HEK293 (cell line): ENCODE data around the gene SYTL1.

Source experiments
- FEZF1 ChIP-seq: fragments of 450-650 bp; formaldehyde crosslinking; IDR thresholded peaks from 2 replicates; pipeline ENCODE4 v1.5.1; 2016; ENCODE audit warnings: missing biosample characterization, missing genetic modification characterization
- HOXA7 ChIP-seq: sonication (generic); formaldehyde crosslinking; IDR thresholded peaks from 2 replicates; pipeline ENCODE4 v1.8.1; 2022; ENCODE audit warnings: missing genetic modification reagents, borderline replicate concordance
- KLF9 ChIP-seq: fragments of 450-650 bp; formaldehyde crosslinking; IDR thresholded peaks from 2 replicates; pipeline ENCODE4 v1.5.1; 2016; ENCODE audit warnings: missing biosample characterization, missing genetic modification characterization, low read depth
- OSR2 ChIP-seq: fragments of 450-650 bp; formaldehyde crosslinking; IDR thresholded peaks from 2 replicates; pipeline ENCODE4 v1.5.1; 2016; ENCODE audit warnings: missing biosample characterization, missing genetic modification characterization
- ZBTB11 ChIP-seq: fragments of 450-650 bp; formaldehyde crosslinking; conservative IDR thresholded peaks from 2 replicates; pipeline ENCODE4 v1.5.1; 2016; ENCODE audit warnings: low read depth, missing biosample characterization, missing genetic modification characterization
- ZBTB20 ChIP-seq: fragments of 450-650 bp; formaldehyde crosslinking; IDR thresholded peaks from 2 replicates; pipeline ENCODE4 v1.5.1; 2016; ENCODE audit warnings: missing biosample characterization, missing genetic modification characterization
- ZBTB21 ChIP-seq: fragments of 450-650 bp; formaldehyde crosslinking; IDR thresholded peaks from 2 replicates; pipeline ENCODE4 v1.5.1; 2017; ENCODE audit warnings: missing biosample characterization, missing genetic modification characterization
- ZBTB8A ChIP-seq: fragments of 450-650 bp; formaldehyde crosslinking; IDR thresholded peaks from 2 replicates; pipeline ENCODE4 v1.5.1; 2016; ENCODE audit warnings: missing biosample characterization, missing genetic modification characterization
- ZNF114 ChIP-seq: fragments of 450-650 bp; formaldehyde crosslinking; IDR thresholded peaks from 2 replicates; pipeline ENCODE4 v1.5.0; 2017; ENCODE audit warnings: missing biosample characterization, missing genetic modification characterization
- ZNF121 ChIP-seq: fragments of 450-650 bp; formaldehyde crosslinking; IDR thresholded peaks from 2 replicates; pipeline ENCODE4 v1.5.1; 2016; ENCODE audit warnings: missing biosample characterization, missing genetic modification characterization
- ZNF157 ChIP-seq: fragments of 450-650 bp; formaldehyde crosslinking; IDR thresholded peaks from 2 replicates; pipeline ENCODE4 v1.5.1; 2016; ENCODE audit warnings: missing biosample characterization, missing genetic modification characterization
- ZNF16 ChIP-seq: fragments of 450-650 bp; formaldehyde crosslinking; IDR thresholded peaks from 2 replicates; pipeline ENCODE4 v1.5.1; 2016; ENCODE audit warnings: low read depth, missing biosample characterization, missing genetic modification characterization
- ZNF223 ChIP-seq: fragments of 450-650 bp; formaldehyde crosslinking; IDR thresholded peaks from 2 replicates; pipeline ENCODE4 v1.5.1; 2016; ENCODE audit warnings: missing biosample characterization, missing genetic modification characterization
- ZNF37A ChIP-seq: fragments of 450-650 bp; IDR thresholded peaks from 2 replicates; pipeline ENCODE4 v1.5.1; 2018; ENCODE audit warnings: missing biosample characterization, missing genetic modification characterization
- ZNF394 ChIP-seq: fragments of 450-650 bp; formaldehyde crosslinking; IDR thresholded peaks from 2 replicates; pipeline ENCODE4 v1.5.1; 2016; ENCODE audit warnings: missing biosample characterization, missing genetic modification characterization, mild to moderate bottlenecking, moderate library complexity, borderline replicate concordance
- ZNF513 ChIP-seq: fragments of 450-650 bp; IDR thresholded peaks from 2 replicates; pipeline ENCODE4 v1.5.1; 2018; ENCODE audit warnings: missing biosample characterization, missing genetic modification characterization
- ZNF518A ChIP-seq: fragments of 450-650 bp; formaldehyde crosslinking; conservative IDR thresholded peaks from 2 replicates; pipeline ENCODE4 v1.5.1; 2016; ENCODE audit warnings: low read depth, missing biosample characterization, missing genetic modification characterization
- ZSCAN23 ChIP-seq: fragments of 450-650 bp; formaldehyde crosslinking; IDR thresholded peaks from 2 replicates; pipeline ENCODE4 v1.5.1; 2016; ENCODE audit warnings: missing biosample characterization, missing genetic modification characterization
- TF ChIP-seq, protein P1 (sequence below): fragments of 450-650 bp; formaldehyde crosslinking; IDR thresholded peaks from 2 replicates; pipeline ENCODE4 v1.5.1; 2017; ENCODE audit warnings: missing biosample characterization, missing genetic modification characterization
- TF ChIP-seq, protein P2 (sequence below): fragments of 450-650 bp; formaldehyde crosslinking; IDR thresholded peaks from 2 replicates; pipeline ENCODE4 v1.5.1; 2016; ENCODE audit warnings: missing biosample characterization, missing genetic modification characterization
- TF ChIP-seq, protein P3 (sequence below): fragments of 450-650 bp; formaldehyde crosslinking; IDR thresholded peaks from 2 replicates; pipeline ENCODE4 v1.5.1; 2016; ENCODE audit warnings: missing biosample characterization, missing genetic modification characterization, borderline replicate concordance

The SYTL1 gene

DNA sequence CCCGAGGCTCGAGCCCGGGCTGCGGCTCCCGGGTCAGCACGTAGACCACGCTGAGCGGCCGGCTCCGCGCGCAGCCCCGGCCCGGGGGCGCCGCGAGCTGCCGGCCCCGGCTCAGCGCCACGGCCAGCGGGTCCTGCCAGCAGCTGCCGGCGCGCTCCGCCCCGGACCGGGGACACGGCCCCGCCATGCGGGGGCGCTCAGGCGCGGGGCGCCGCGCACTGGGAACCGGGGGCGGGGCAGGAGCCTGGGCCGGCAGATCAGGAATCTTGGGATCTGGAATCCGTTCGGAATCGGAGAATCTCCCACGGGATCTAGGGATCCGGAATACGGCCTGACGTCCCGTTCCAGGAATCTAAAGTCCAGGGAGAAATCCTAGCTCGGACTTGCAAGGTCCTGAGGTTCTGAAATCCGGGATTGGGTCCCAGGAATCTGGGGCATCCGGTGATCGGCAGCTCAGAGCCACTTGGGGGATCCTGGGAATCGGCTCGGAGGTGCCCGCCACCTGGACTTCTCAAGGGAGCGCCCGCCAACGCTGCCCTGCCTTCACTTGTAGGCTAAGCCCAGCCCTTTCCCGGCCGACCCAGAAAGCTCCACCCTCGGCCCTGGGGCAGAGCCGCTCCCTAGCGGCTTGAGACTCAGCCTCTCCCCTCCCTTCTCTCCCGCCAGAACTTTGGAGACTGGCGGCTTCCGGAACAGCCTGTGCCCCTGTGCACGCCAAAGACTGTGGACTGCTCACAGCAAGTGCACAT lies 24.8 kb downstream of the SYTL1 start, which contains the start of gene MAP3K6 (continued):
- TF ChIP-seq ZNF513 (tag by site-specific recombination) (no peak), ZBTB8A (peak; percentile 87), FEZF1 (tag by site-specific recombination) (no peak), ZNF16 (tag by site-specific recombination) (no peak), ZNF121 (tag by site-specific recombination) (no peak), ZSCAN23 (tag by site-specific recombination) (no peak), ZNF518A (tag by site-specific recombination) (no peak), OSR2 (tag by site-specific recombination) (no peak; the same call in 1 of the 2 replicates), ZNF394 (tag by site-specific recombination) (0 out of 2 replicates have a peak, but pooled peaks have one; percentile 13), ZNF37A (tag by site-specific recombination) (no peak), KLF9 (tag by site-specific recombination) (peak; percentile 55; the same call in 1 of the 2 replicates), ZBTB11 (tag by site-specific recombination) (peak; percentile 32), HOXA7 (CRISPR knock-in tag) (no peak), ZNF223 (tag by site-specific recombination) (no peak), ZBTB20 (tag by site-specific recombination) (peak; percentile 91), ZNF114 (tag by site-specific recombination) (no peak), ZBTB21 (tag by site-specific recombination) (no peak), ZNF157 (no peak)
- TF ChIP-seq, protein P1, sequence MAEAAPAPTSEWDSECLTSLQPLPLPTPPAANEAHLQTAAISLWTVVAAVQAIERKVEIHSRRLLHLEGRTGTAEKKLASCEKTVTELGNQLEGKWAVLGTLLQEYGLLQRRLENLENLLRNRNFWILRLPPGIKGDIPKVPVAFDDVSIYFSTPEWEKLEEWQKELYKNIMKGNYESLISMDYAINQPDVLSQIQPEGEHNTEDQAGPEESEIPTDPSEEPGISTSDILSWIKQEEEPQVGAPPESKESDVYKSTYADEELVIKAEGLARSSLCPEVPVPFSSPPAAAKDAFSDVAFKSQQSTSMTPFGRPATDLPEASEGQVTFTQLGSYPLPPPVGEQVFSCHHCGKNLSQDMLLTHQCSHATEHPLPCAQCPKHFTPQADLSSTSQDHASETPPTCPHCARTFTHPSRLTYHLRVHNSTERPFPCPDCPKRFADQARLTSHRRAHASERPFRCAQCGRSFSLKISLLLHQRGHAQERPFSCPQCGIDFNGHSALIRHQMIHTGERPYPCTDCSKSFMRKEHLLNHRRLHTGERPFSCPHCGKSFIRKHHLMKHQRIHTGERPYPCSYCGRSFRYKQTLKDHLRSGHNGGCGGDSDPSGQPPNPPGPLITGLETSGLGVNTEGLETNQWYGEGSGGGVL (tag by site-specific recombination), result no peak
- TF ChIP-seq, protein P2, sequence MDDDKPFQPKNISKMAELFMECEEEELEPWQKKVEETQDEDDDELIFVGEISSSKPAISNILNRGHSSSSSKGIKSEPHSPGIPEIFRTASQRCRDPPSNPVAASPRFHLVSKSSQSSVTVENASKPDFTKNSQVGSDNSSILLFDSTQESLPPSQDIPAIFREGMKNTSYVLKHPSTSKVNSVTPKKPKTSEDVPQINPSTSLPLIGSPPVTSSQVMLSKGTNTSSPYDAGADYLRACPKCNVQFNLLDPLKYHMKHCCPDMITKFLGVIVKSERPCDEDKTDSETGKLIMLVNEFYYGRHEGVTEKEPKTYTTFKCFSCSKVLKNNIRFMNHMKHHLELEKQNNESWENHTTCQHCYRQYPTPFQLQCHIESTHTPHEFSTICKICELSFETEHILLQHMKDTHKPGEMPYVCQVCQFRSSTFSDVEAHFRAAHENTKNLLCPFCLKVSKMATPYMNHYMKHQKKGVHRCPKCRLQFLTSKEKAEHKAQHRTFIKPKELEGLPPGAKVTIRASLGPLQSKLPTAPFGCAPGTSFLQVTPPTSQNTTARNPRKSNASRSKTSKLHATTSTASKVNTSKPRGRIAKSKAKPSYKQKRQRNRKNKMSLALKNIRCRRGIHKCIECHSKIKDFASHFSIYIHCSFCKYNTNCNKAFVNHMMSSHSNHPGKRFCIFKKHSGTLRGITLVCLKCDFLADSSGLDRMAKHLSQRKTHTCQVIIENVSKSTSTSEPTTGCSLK, result no peak
- TF ChIP-seq, protein P3, sequence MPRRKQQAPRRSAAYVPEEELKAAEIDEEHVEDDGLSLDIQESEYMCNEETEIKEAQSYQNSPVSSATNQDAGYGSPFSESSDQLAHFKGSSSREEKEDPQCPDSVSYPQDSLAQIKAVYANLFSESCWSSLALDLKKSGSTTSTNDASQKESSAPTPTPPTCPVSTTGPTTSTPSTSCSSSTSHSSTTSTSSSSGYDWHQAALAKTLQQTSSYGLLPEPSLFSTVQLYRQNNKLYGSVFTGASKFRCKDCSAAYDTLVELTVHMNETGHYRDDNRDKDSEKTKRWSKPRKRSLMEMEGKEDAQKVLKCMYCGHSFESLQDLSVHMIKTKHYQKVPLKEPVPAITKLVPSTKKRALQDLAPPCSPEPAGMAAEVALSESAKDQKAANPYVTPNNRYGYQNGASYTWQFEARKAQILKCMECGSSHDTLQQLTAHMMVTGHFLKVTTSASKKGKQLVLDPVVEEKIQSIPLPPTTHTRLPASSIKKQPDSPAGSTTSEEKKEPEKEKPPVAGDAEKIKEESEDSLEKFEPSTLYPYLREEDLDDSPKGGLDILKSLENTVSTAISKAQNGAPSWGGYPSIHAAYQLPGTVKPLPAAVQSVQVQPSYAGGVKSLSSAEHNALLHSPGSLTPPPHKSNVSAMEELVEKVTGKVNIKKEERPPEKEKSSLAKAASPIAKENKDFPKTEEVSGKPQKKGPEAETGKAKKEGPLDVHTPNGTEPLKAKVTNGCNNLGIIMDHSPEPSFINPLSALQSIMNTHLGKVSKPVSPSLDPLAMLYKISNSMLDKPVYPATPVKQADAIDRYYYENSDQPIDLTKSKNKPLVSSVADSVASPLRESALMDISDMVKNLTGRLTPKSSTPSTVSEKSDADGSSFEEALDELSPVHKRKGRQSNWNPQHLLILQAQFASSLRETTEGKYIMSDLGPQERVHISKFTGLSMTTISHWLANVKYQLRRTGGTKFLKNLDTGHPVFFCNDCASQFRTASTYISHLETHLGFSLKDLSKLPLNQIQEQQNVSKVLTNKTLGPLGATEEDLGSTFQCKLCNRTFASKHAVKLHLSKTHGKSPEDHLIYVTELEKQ (tag by site-specific recombination), result no peak
